Retinal pigment epithelial cell (primary cell): ENCODE data around the gene SERPINB10.

Source experiments
- DNase-seq: peaks from one replicate; pipeline ENCODE4 v3.0.0-alpha.2; 2010; ENCODE audit warnings: low read depth
- H3K4me3 ChIP-seq: 2 replicates; pipeline ENCODE4 v1.5.1; 2011; ENCODE audit warnings: mild to moderate bottlenecking, low read length, control low read depth, moderate library complexity
- CTCF ChIP-seq: conservative IDR thresholded peaks from 2 replicates; pipeline ENCODE4 v1.5.1; 2011; ENCODE audit warnings: low read depth, low read length, control low read depth, inconsistent platforms

SERPINB10 gene

GRCh38 chr18:63977040-63977439 lies 69.3 kb downstream of the SERPINB10 start:
- no peak overlapping the region for H3K4me3 ChIP-seq
- no peak for TF ChIP-seq CTCF
- no peak for DNase-seq

GRCh38 chr18:63979409-63979920 lies 71.7 kb downstream of the SERPINB10 start:
- no peak for DNase-seq
- peak overlapping the region; percentile 36 for H3K4me3 ChIP-seq
- TF ChIP-seq CTCF = peak; percentile 92

GRCh38 chr18:63980027-63980426 lies 72.3 kb downstream of the SERPINB10 start:
- DNase-seq = no peak
- TF ChIP-seq CTCF = no peak
- no peak overlapping the region for H3K4me3 ChIP-seq

GRCh38 chr18:63980896-63981460 lies 73.2 kb downstream of the SERPINB10 start:
- H3K4me3 ChIP-seq = no peak overlapping the region
- no peak for TF ChIP-seq CTCF
- DNase-seq = no peak

GRCh38 chr18:63981719-63982118 lies 74.0 kb downstream of the SERPINB10 start:
- H3K4me3 ChIP-seq = no peak overlapping the region
- TF ChIP-seq CTCF = no peak
- DNase-seq = no peak

GRCh38 chr18:63982361-63982760 lies 74.6 kb downstream of the SERPINB10 start:
- no peak for TF ChIP-seq CTCF

More at GRCh38 chr18:63982361-63982760, 74.6 kb downstream of the SERPINB10 start:
- H3K4me3 ChIP-seq = no peak overlapping the region
- no peak for DNase-seq
